Stimulated activated CD4-positive, alpha-beta T cell treated with anti-CD3 and anti-CD28 coated beads, Interleukin-4, amount 100 ng/mL, for 24 hours (primary cell): ENCODE data around the gene ADAMTS17.

Source experiments
- DNase-seq: peaks from one replicate; pipeline ENCODE4 v3.0.0-alpha.2; 2020

Gene ADAMTS17

GRCh38 chr15:100038736-100039135 lies 303.0 kb downstream of the ADAMTS17 start:
- no peak for DNase-seq

- no peak for DNase-seq
Observed at GRCh38 chr15:100037901-100038300, 303.9 kb downstream of the ADAMTS17 start.

GRCh38 chr15:100036015-100036414 lies 305.8 kb downstream of the ADAMTS17 start:
- no peak for DNase-seq

GRCh38 chr15:100034191-100034590 lies 307.6 kb downstream of the ADAMTS17 start:
- DNase-seq: no peak

- no peak for DNase-seq
Observed at GRCh38 chr15:100033140-100033857, 308.5 kb downstream of the ADAMTS17 start.

- no peak for DNase-seq
Observed at GRCh38 chr15:100032358-100033085, 309.3 kb downstream of the ADAMTS17 start.

- DNase-seq: no peak
Observed at GRCh38 chr15:100031665-100032357, 310.0 kb downstream of the ADAMTS17 start.

- DNase-seq: no peak
Observed at GRCh38 chr15:100030586-100031229, 311.1 kb downstream of the ADAMTS17 start.

GRCh38 chr15:100029868-100030479 lies 311.8 kb downstream of the ADAMTS17 start:
- DNase-seq: no peak

GRCh38 chr15:100029045-100029444 lies 312.7 kb downstream of the ADAMTS17 start:
- DNase-seq: no peak

- no peak for DNase-seq
Observed at GRCh38 chr15:100026041-100026440, 315.7 kb downstream of the ADAMTS17 start.

GRCh38 chr15:100022806-100023205 lies 319.0 kb downstream of the ADAMTS17 start:
- no peak for DNase-seq

- no peak for DNase-seq
Observed at GRCh38 chr15:100022391-100022790, 319.4 kb downstream of the ADAMTS17 start.

GRCh38 chr15:100021653-100022052 lies 320.1 kb downstream of the ADAMTS17 start:
- no peak for DNase-seq

- DNase-seq: no peak
Observed at GRCh38 chr15:100020614-100021013, 321.2 kb downstream of the ADAMTS17 start.

- DNase-seq: no peak
Observed at GRCh38 chr15:100020189-100020588, 321.6 kb downstream of the ADAMTS17 start.

- DNase-seq: no peak
Observed at GRCh38 chr15:100019601-100020000, 322.2 kb downstream of the ADAMTS17 start.

- DNase-seq: no peak
Observed at GRCh38 chr15:100018191-100018590, 323.6 kb downstream of the ADAMTS17 start.

- DNase-seq: no peak
Observed at GRCh38 chr15:100017140-100017539, 324.6 kb downstream of the ADAMTS17 start.

GRCh38 chr15:100016632-100017031 lies 325.1 kb downstream of the ADAMTS17 start:
- DNase-seq: no peak

GRCh38 chr15:100011235-100011634 lies 330.5 kb downstream of the ADAMTS17 start:
- no peak for DNase-seq

- DNase-seq: no peak
Observed at GRCh38 chr15:100009372-100009771, 332.4 kb downstream of the ADAMTS17 start.

- no peak for DNase-seq
Observed at GRCh38 chr15:100008258-100008657, 333.5 kb downstream of the ADAMTS17 start.
